GM23338 (cell line): Measurements from ENCODE around the gene OSBPL10. TPM values are rescaled to one million over a fixed set of nuclear protein-coding genes. Genes with fewer than 3 reads are reported as not detected.

Source experiments
- ATAC-seq: fragments of 200-7000 bp; cut with Tn5 transposase; 3 replicates; pipeline ENCODE4 v1.9.1; 2020
- DNase-seq: peaks from one replicate; pipeline ENCODE4 v3.0.0-alpha.2; 2015; ENCODE audit warnings: low spot score
- H2AFZ ChIP-seq: fragments of 200-600 bp; sonication (generic); 2 replicates; pipeline ENCODE4 v1.8.0; 2016; ENCODE audit warnings: antibody characterized with exemption, mild to moderate bottlenecking, moderate library complexity
- H3F3A ChIP-seq: fragments of 200-600 bp; sonication (generic); replicated peaks from 2 replicates; pipeline ENCODE4 v1.8.0; 2017; ENCODE audit warnings: antibody characterized with exemption, mixed run types, low read depth
- H3K27ac ChIP-seq: fragments of 200-600 bp; sonication (generic); 2 replicates; pipeline ENCODE4 v1.6.1; 2016; ENCODE audit warnings: low read depth
- H3K27me3 ChIP-seq: fragments of 200-600 bp; sonication (generic); 2 replicates; pipeline ENCODE4 v1.8.0; 2016; ENCODE audit warnings: mild to moderate bottlenecking, mixed run types, moderate library complexity; ENCODE audit not compliant: insufficient read depth
- H3K36me3 ChIP-seq: fragments of 200-600 bp; sonication (generic); 2 replicates; pipeline ENCODE4 v1.8.0; 2016; ENCODE audit warnings: mild to moderate bottlenecking; ENCODE audit not compliant: insufficient read depth
- H3K4me1 ChIP-seq: fragments of 200-600 bp; sonication (generic); 2 replicates; pipeline ENCODE4 v1.8.0; 2016; ENCODE audit warnings: mild to moderate bottlenecking, moderate library complexity; ENCODE audit not compliant: insufficient read depth
- H3K4me2 ChIP-seq: fragments of 200-600 bp; sonication (generic); 2 replicates; pipeline ENCODE4 v1.7.1; 2017; ENCODE audit warnings: mixed run types
- H3K4me3 ChIP-seq: fragments of 200-600 bp; sonication (generic); 2 replicates; pipeline ENCODE4 v1.6.1; 2016; ENCODE audit warnings: mixed run types
- H3K79me2 ChIP-seq: fragments of 200-600 bp; sonication (generic); replicated peaks from 2 replicates; pipeline ENCODE4 v1.8.0; 2017; ENCODE audit warnings: mild to moderate bottlenecking; ENCODE audit not compliant: insufficient read depth
- H3K9me2 ChIP-seq: fragments of 200-600 bp; sonication (generic); 2 replicates; pipeline ENCODE4 v1.8.0; 2017; ENCODE audit not compliant: insufficient read depth
- H4K20me1 ChIP-seq: fragments of 200-600 bp; sonication (generic); replicated peaks from 2 replicates; pipeline ENCODE4 v1.8.0; 2017; ENCODE audit warnings: mild to moderate bottlenecking; ENCODE audit not compliant: insufficient read depth
- H3K27ac Mint-ChIP-seq: 2 replicates; pipeline ENCODE4 v1.8.0; 2020; ENCODE audit warnings: inconsistent platforms, mild to moderate bottlenecking, moderate library complexity, mixed read lengths
- H3K27me3 Mint-ChIP-seq: 3 replicates; pipeline ENCODE4 v1.8.0; 2022; ENCODE audit warnings: low read depth, mild to moderate bottlenecking, moderate library complexity, mixed read lengths, inconsistent platforms; ENCODE audit not compliant: insufficient read depth, poor library complexity
- H3K36me3 Mint-ChIP-seq: 3 replicates; pipeline ENCODE4 v1.8.0; 2021; ENCODE audit warnings: low read depth, mild to moderate bottlenecking, inconsistent platforms, moderate library complexity, mixed read lengths
- H3K4me1 Mint-ChIP-seq: 3 replicates; pipeline ENCODE4 v1.8.0; 2020; ENCODE audit warnings: mild to moderate bottlenecking, inconsistent platforms, mixed read lengths
- H3K4me3 Mint-ChIP-seq: 3 replicates; pipeline ENCODE4 v1.8.0; 2021; ENCODE audit warnings: moderate library complexity, mild to moderate bottlenecking, inconsistent platforms, mixed read lengths
- H3K9me3 Mint-ChIP-seq: 3 replicates; pipeline ENCODE4 v1.8.0; 2020; ENCODE audit warnings: moderate library complexity, mild to moderate bottlenecking, inconsistent platforms, mixed read lengths
- EZH2 ChIP-seq: fragments of 200-600 bp; sonication (generic); IDR thresholded peaks from one replicate; pipeline ENCODE4 v1.8.0; 2017; ENCODE audit warnings: antibody characterized with exemption, mild to moderate bottlenecking, low read depth; ENCODE audit not compliant: unreplicated experiment
- JUNB ChIP-seq: IDR thresholded peaks from one replicate; pipeline ENCODE4 v1.6.1; 2016; ENCODE audit warnings: antibody characterized with exemption; ENCODE audit not compliant: unreplicated experiment
- NANOG ChIP-seq: IDR thresholded peaks from 2 replicates; pipeline ENCODE4 v1.6.1; 2016; ENCODE audit warnings: antibody characterized with exemption, borderline replicate concordance
- REST ChIP-seq: IDR thresholded peaks from one replicate; pipeline ENCODE4 v1.6.1; 2018; ENCODE audit warnings: antibody characterized with exemption; ENCODE audit not compliant: unreplicated experiment
- ZNF331 ChIP-seq: fragments of 250-450 bp; sonication (Bioruptor Pico); IDR thresholded peaks from 2 replicates; pipeline ENCODE4 v1.5.0; 2020; ENCODE audit warnings: low read depth, mild to moderate bottlenecking, moderate library complexity
- ZNF462 ChIP-seq: fragments of 250-450 bp; sonication (Bioruptor Pico); IDR thresholded peaks from 2 replicates; pipeline ENCODE4 v1.5.0; 2020; ENCODE audit warnings: mild to moderate bottlenecking, moderate library complexity
- polyA plus RNA-seq: library from polyadenylated mRNA; unstranded; fragments of >200 nt; fragmentation: Nextera tagmentation; extraction: Ambion mirVana; gene quantifications from 2 replicates; pipeline ENCODE4 v1.2.1, GENCODE V29; 2016
- total RNA-seq: library from RNA; depleted of rRNA; stranded (reverse); fragments of >200 nt; shearing (Covaris generic); gene quantifications from 2 replicates; pipeline ENCODE4 v1.2.3, GENCODE V29; 2014

Gene OSBPL10
- total and polyA plus RNA-seq, 2 experiments from 2014 or later: 23.8 to 149 TPM

- TF ChIP-seq ZNF462 (CRISPR knock-in tag) (no peak), EZH2 (no peak)
Measured at GRCh38 chr3:31766669-31767068, 214.4 kb downstream of the OSBPL10 start (continued).

GRCh38 chr3:31765871-31766270, 215.2 kb downstream of the OSBPL10 start:
- no peaks in the 10 kb centered on the region for H3K27me3 ChIP-seq
- DNase-seq: no peak
- no peak overlapping the region for H3K27ac ChIP-seq
- no peak overlapping the region for H2AFZ ChIP-seq
- ATAC-seq: no peak
- no peak overlapping the region for H3K27ac Mint-ChIP-seq
- H3K4me1 ChIP-seq: no peaks in the 10 kb centered on the region
- H3F3A ChIP-seq: no peaks in the 10 kb centered on the region
- no peak overlapping the region for H3K4me2 ChIP-seq
- H3K36me3 Mint-ChIP-seq: 0 out of 3 replicates have a peak, but pooled peaks cover 4% of the 10 kb centered on the region
- H3K27me3 Mint-ChIP-seq: peaks cover 6% of the 10 kb centered on the region
- H3K36me3 ChIP-seq: no peaks in the 10 kb centered on the region
- no peaks in the 10 kb centered on the region for H3K9me3 Mint-ChIP-seq
- H3K4me3 ChIP-seq: no peak overlapping the region
- no peaks in the 10 kb centered on the region for H3K9me2 ChIP-seq
- H3K4me3 Mint-ChIP-seq: no peak overlapping the region
- peaks cover 8% of the 10 kb centered on the region for H3K4me1 Mint-ChIP-seq
- peaks cover 24% of the 10 kb centered on the region for H4K20me1 ChIP-seq
- peaks cover 64% of the 10 kb centered on the region for H3K79me2 ChIP-seq
- no peak for TF ChIP-seq REST
- no peak for TF ChIP-seq JUNB
- TF ChIP-seq ZNF331 (CRISPR knock-in tag): no peak
- no peak for TF ChIP-seq NANOG
- TF ChIP-seq ZNF462 (CRISPR knock-in tag): no peak
